Liver (tissue), 9 donors: ENCODE measurements around the gene SWAP70. TPM values are rescaled to one million over a fixed set of nuclear protein-coding genes. Genes with fewer than 3 reads are reported as not detected.

Experiments used
- DNase-seq: peaks from one replicate; pipeline ENCODE4 v3.0.0-alpha.2; 2017; ENCODE audit warnings: low spot score
- H3K27ac ChIP-seq, 2 donors: one replicate each; pipeline ENCODE4 v1.7.0; 2013; ENCODE audit warnings: inconsistent platforms in 2 of 2, low read length in 2 of 2, control low read depth in 1 of 2, low read depth in 1 of 2, mild to moderate bottlenecking in 1 of 2
- H3K27me3 ChIP-seq, 4 donors: one replicate each; pipeline versions ENCODE4 v1.6.1 to v1.7.0; 2013; ENCODE audit warnings: low read length in 3 of 4, inconsistent platforms in 1 of 4, mild to moderate bottlenecking in 1 of 4, moderate library complexity in 1 of 4; ENCODE audit not compliant: control insufficient read depth in 4 of 4, insufficient read depth in 4 of 4
- H3K36me3 ChIP-seq, 4 donors: one replicate each; pipeline versions ENCODE4 v1.6.1 to v1.7.0; 2013; ENCODE audit warnings: low read length in 3 of 4, mild to moderate bottlenecking in 3 of 4, low read depth in 1 of 4, moderate library complexity in 1 of 4; ENCODE audit not compliant: control insufficient read depth in 4 of 4, insufficient read depth in 3 of 4
- H3K4me1 ChIP-seq, 4 donors: one replicate each; pipeline versions ENCODE4 v1.6.1 to v1.7.0; 2013; ENCODE audit warnings: low read length in 3 of 4, mild to moderate bottlenecking in 3 of 4, moderate library complexity in 1 of 4; ENCODE audit not compliant: control insufficient read depth in 4 of 4, insufficient read depth in 4 of 4
- H3K4me3 ChIP-seq, 3 donors: one replicate each; pipeline versions ENCODE4 v1.6.1 to v1.7.0; 2013; ENCODE audit warnings: low read length in 3 of 3, control low read depth in 1 of 3, low read depth in 1 of 3, mild to moderate bottlenecking in 1 of 3
- H3K9ac ChIP-seq, 2 donors: one replicate each; pipeline ENCODE4 v1.7.0; 2013; ENCODE audit warnings: low read length in 2 of 2, mild to moderate bottlenecking in 2 of 2, moderate library complexity in 2 of 2, control low read depth in 1 of 2, low read depth in 1 of 2
- H3K9me3 ChIP-seq, 4 donors: one replicate each; pipeline versions ENCODE4 v1.6.1 to v1.7.0; 2013; ENCODE audit warnings: low read length in 3 of 4; ENCODE audit not compliant: control insufficient read depth in 4 of 4
- CTCF ChIP-seq: fragments of 150-350 bp; IDR thresholded peaks from 2 replicates; pipeline ENCODE4 v1.5.1; 2017; ENCODE audit warnings: improper control_type of control experiment, low read depth, low read length; ENCODE audit not compliant: missing input control
- EGR1 ChIP-seq, 2 donors: IDR thresholded peaks; 2 replicates each; pipeline ENCODE4 v1.6.1; 2016 to 2018; ENCODE audit warnings: antibody characterized with exemption in 2 of 2, low read depth in 2 of 2
- FOXA2 ChIP-seq: IDR thresholded peaks from 2 replicates; pipeline ENCODE4 v1.6.1; 2016; ENCODE audit warnings: antibody characterized with exemption
- HNF4A ChIP-seq, 2 donors: conservative IDR thresholded peaks; 2 replicates each; pipeline ENCODE4 v1.6.1; 2016; ENCODE audit warnings: antibody characterized with exemption in 2 of 2, mild to moderate bottlenecking in 2 of 2
- HNF4G ChIP-seq: IDR thresholded peaks from 2 replicates; pipeline ENCODE4 v1.6.1; 2016; ENCODE audit warnings: antibody characterized with exemption
- JUND ChIP-seq, 2 donors: IDR thresholded peaks; 2 replicates each; pipeline ENCODE4 v1.6.1; 2016; ENCODE audit warnings: antibody characterized with exemption in 2 of 2
- MAX ChIP-seq: IDR thresholded peaks from 2 replicates; pipeline ENCODE4 v1.6.1; 2016; ENCODE audit warnings: antibody characterized with exemption
- NR2F2 ChIP-seq: IDR thresholded peaks from 2 replicates; pipeline ENCODE4 v1.6.1; 2016; ENCODE audit warnings: antibody characterized with exemption
- RAD21 ChIP-seq, 2 donors: IDR thresholded peaks; 2 replicates each; pipeline ENCODE4 v1.6.1; 2016; ENCODE audit warnings: antibody characterized with exemption in 2 of 2, mild to moderate bottlenecking in 2 of 2
- SP1 ChIP-seq: IDR thresholded peaks from 2 replicates; pipeline ENCODE4 v1.6.1; 2018; ENCODE audit warnings: antibody characterized with exemption, mild to moderate bottlenecking
- YY1 ChIP-seq: IDR thresholded peaks from 2 replicates; pipeline ENCODE4 v1.6.1; 2016; ENCODE audit warnings: antibody characterized with exemption, mild to moderate bottlenecking
- WGBS: extraction: QIAGEN DNeasy Blood & Tissue Kit; methylation state at CpG from one replicate; pipeline ENCODE4 v1.1.7; 2013; 5-methylcytosine and 5-hydroxymethylcytosine counted together
- polyA plus RNA-seq, 2 donors: library from polyadenylated mRNA; stranded (reverse) in 1 of 2; unstranded in 1 of 2; fragments of 200-250 nt in 1 of 2; fragments of >200 nt in 1 of 2; fragmentation: Nextera tagmentation in 1 of 2; extraction: Ambion mirVana in 1 of 2; gene quantifications; one replicate each; pipeline versions ENCODE4 v1.2.1 to v1.2.3, GENCODE V29; 2013 to 2015
- total RNA-seq, 2 donors: library from RNA; depleted of rRNA; stranded (reverse); fragments of >200 nt; gene quantifications; one replicate each; pipeline ENCODE4 v1.2.3, GENCODE V29; 2014
- TF ChIP-seq, protein P1 (sequence below): IDR thresholded peaks from 2 replicates; pipeline ENCODE4 v1.6.1; 2016; ENCODE audit warnings: antibody characterized with exemption, mild to moderate bottlenecking
- TF ChIP-seq, protein P2 (sequence below): IDR thresholded peaks from 2 replicates; pipeline ENCODE4 v1.6.1; 2016; ENCODE audit warnings: antibody characterized with exemption
- TF ChIP-seq, protein P3 (sequence below): IDR thresholded peaks from 2 replicates; pipeline ENCODE4 v1.6.1; 2016; ENCODE audit warnings: antibody characterized with exemption
- donor health status: healthy.
- donor health status: healthy.
- donor health status: healthy.
- donor health status: healthy.
- donor health status: healthy.

SWAP70 gene
- total and polyA plus RNA-seq, 4 donors: 4.0 to 8.4 (median 5.8) TPM

- WGBS: 76% methylated on average over 3 of the region's 3 CpGs
- Histone ChIP-seq H3K9me3 (no peaks in the 10 kb centered on the region), H3K9ac (no peak overlapping the region), H3K27me3 (no peaks in the 10 kb centered on the region), H3K4me3 (no peak overlapping the region), H3K27ac (no peak overlapping the region), H3K36me3 (no peaks in the 10 kb centered on the region), H3K4me1 (peaks cover 0 to 4% (median 3%) of the 10 kb centered on the region in 4 donors)
- no peak for DNase-seq
- TF ChIP-seq NR2F2 (no peak), CTCF (no peak), HNF4G (no peak), SP1 (no peak), FOXA2 (no peak), RAD21 (IDR thresholded peaks at IDR 0.05) (no peak), HNF4A (conservative IDR thresholded peaks at IDR 0.05) (no peak), JUND (IDR thresholded peaks at IDR 0.05) (no peak), EGR1 (IDR thresholded peaks at IDR 0.05; ENCODE audit: low read depth in 2 of 2) (no peak), MAX (no peak), YY1 (no peak)
- TF ChIP-seq, protein P1, sequence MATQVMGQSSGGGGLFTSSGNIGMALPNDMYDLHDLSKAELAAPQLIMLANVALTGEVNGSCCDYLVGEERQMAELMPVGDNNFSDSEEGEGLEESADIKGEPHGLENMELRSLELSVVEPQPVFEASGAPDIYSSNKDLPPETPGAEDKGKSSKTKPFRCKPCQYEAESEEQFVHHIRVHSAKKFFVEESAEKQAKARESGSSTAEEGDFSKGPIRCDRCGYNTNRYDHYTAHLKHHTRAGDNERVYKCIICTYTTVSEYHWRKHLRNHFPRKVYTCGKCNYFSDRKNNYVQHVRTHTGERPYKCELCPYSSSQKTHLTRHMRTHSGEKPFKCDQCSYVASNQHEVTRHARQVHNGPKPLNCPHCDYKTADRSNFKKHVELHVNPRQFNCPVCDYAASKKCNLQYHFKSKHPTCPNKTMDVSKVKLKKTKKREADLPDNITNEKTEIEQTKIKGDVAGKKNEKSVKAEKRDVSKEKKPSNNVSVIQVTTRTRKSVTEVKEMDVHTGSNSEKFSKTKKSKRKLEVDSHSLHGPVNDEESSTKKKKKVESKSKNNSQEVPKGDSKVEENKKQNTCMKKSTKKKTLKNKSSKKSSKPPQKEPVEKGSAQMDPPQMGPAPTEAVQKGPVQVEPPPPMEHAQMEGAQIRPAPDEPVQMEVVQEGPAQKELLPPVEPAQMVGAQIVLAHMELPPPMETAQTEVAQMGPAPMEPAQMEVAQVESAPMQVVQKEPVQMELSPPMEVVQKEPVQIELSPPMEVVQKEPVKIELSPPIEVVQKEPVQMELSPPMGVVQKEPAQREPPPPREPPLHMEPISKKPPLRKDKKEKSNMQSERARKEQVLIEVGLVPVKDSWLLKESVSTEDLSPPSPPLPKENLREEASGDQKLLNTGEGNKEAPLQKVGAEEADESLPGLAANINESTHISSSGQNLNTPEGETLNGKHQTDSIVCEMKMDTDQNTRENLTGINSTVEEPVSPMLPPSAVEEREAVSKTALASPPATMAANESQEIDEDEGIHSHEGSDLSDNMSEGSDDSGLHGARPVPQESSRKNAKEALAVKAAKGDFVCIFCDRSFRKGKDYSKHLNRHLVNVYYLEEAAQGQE: no peak
- TF ChIP-seq, protein P2, sequence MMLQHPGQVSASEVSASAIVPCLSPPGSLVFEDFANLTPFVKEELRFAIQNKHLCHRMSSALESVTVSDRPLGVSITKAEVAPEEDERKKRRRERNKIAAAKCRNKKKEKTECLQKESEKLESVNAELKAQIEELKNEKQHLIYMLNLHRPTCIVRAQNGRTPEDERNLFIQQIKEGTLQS: no peak
- TF ChIP-seq, protein P3, sequence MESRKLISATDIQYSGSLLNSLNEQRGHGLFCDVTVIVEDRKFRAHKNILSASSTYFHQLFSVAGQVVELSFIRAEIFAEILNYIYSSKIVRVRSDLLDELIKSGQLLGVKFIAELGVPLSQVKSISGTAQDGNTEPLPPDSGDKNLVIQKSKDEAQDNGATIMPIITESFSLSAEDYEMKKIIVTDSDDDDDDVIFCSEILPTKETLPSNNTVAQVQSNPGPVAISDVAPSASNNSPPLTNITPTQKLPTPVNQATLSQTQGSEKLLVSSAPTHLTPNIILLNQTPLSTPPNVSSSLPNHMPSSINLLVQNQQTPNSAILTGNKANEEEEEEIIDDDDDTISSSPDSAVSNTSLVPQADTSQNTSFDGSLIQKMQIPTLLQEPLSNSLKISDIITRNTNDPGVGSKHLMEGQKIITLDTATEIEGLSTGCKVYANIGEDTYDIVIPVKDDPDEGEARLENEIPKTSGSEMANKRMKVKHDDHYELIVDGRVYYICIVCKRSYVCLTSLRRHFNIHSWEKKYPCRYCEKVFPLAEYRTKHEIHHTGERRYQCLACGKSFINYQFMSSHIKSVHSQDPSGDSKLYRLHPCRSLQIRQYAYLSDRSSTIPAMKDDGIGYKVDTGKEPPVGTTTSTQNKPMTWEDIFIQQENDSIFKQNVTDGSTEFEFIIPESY: no peak
Observed at GRCh38 chr11:9753021-9753420, 89.1 kb downstream of the SWAP70 start.

GRCh38 chr11:9754010-9754471, 90.2 kb downstream of the SWAP70 start:
- TF ChIP-seq MAX (no peak), HNF4A (conservative IDR thresholded peaks at IDR 0.05) (no peak), HNF4G (no peak)

More at GRCh38 chr11:9754010-9754471, 90.2 kb downstream of the SWAP70 start:
- Histone ChIP-seq H3K4me3 (no peak overlapping the region), H3K36me3 (no peaks in the 10 kb centered on the region), H3K4me1 (peaks cover 0 to 7% (median 5%) of the 10 kb centered on the region in 4 donors), H3K27me3 (no peaks in the 10 kb centered on the region), H3K27ac (no peak overlapping the region), H3K9ac (no peak overlapping the region), H3K9me3 (no peaks in the 10 kb centered on the region)
- DNase-seq: no peak
- WGBS: 96% methylated on average over 3 of the region's 3 CpGs
